ENCODE measurements around the gene ZNF83.
"Not testable (repeated sequence)": the region's sequence is repeated elsewhere in the genome, so short reads cannot be mapped to it uniquely, and the experiment has no call there.

Gene ZNF83

GRCh38 chr19:52638601-52639000, 446 bp upstream of the ZNF83 start:
- no peak for DNase-seq

- DNase-seq = no peak
Measured at GRCh38 chr19:52635786-52636570, 2.2 kb downstream of the ZNF83 start.

GRCh38 chr19:52627441-52627840, 10.7 kb downstream of the ZNF83 start:
- DNase-seq = not testable (repeated sequence)

- DNase-seq = no peak
Measured at GRCh38 chr19:52626915-52627314, 11.2 kb downstream of the ZNF83 start.

GRCh38 chr19:52622261-52622660, 15.9 kb downstream of the ZNF83 start:
- DNase-seq = no peak

- DNase-seq = no peak
Measured at GRCh38 chr19:52621376-52621775, 16.8 kb downstream of the ZNF83 start.

- DNase-seq = no peak
Measured at GRCh38 chr19:52613299-52613906, 24.8 kb downstream of the ZNF83 start.

- DNase-seq = no peak
Measured at GRCh38 chr19:52603558-52604207, 34.5 kb downstream of the ZNF83 start.

- DNase-seq = no peak
Measured at GRCh38 chr19:52602941-52603340, 35.2 kb downstream of the ZNF83 start.

- not testable (repeated sequence) for DNase-seq
Measured at GRCh38 chr19:52601974-52602366, 36.2 kb downstream of the ZNF83 start.

GRCh38 chr19:52601025-52601973, 36.9 kb downstream of the ZNF83 start:
- peak; percentile 86 for DNase-seq

GRCh38 chr19:52600639-52601024, 37.5 kb downstream of the ZNF83 start:
- no peak for DNase-seq

GRCh38 chr19:52599241-52599640, 38.9 kb downstream of the ZNF83 start:
- no peak for DNase-seq

GRCh38 chr19:52593441-52593840, 44.7 kb downstream of the ZNF83 start:
- DNase-seq = not testable (repeated sequence)

- no peak for DNase-seq
Measured at GRCh38 chr19:52592301-52592700, 45.9 kb downstream of the ZNF83 start.

- no peak for DNase-seq
Measured at GRCh38 chr19:52590728-52591127, 47.4 kb downstream of the ZNF83 start.

- DNase-seq = no peak
Measured at GRCh38 chr19:52585604-52586003, 52.6 kb downstream of the ZNF83 start.

- DNase-seq = no peak
Measured at GRCh38 chr19:52584736-52585440, 53.3 kb downstream of the ZNF83 start.

GRCh38 chr19:52570000-52570861, 67.9 kb downstream of the ZNF83 start, which contains the start of gene ZNF701:
ZNF701 (plus strand) TSS chr19:52570287; CDS start chr19:52574148, 3,861 bp downstream.
- peak; percentile 93 for DNase-seq

- not testable (repeated sequence) for DNase-seq
Measured at GRCh38 chr19:52569638-52569999, 68.5 kb downstream of the ZNF83 start.

- no peak for DNase-seq
Measured at GRCh38 chr19:52567921-52568320, 70.2 kb downstream of the ZNF83 start.

Measured in KG1 (cell line).